ENCODE measurements around the gene OR2T10. TPM values are rescaled to one million over a fixed set of nuclear protein-coding genes. Genes with fewer than 3 reads are reported as not detected.

The OR2T10 gene
- total RNA-seq, 2 experiments from 2014 or later: not detected

Small RNA genes lying within 50 kb of the gene (small RNA-seq; reads per million reads assigned to genes)
- gene RF00019: not detected

Other genes starting within 250 kb of the OR2T10 start
- gene OR14C36, start 248.9 kb downstream of the OR2T10 start, total RNA-seq (2014; rRNA removed; shearing (Covaris generic)): not detected in 2 replicates
- not detected in 2 replicates for gene OR14C36, start 248.9 kb downstream of the OR2T10 start, total RNA-seq (2022)
- gene OR2T4, start 236.0 kb downstream of the OR2T10 start, total RNA-seq (2014; rRNA removed; shearing (Covaris generic)): not detected in 2 replicates
- not detected in 2 replicates for gene OR2T4, start 236.0 kb downstream of the OR2T10 start, total RNA-seq (2022)
- gene OR2T6, start 222.0 kb downstream of the OR2T10 start, total RNA-seq (2014; rRNA removed; shearing (Covaris generic)): not detected in 2 replicates
- not detected in 2 replicates for gene OR2T6, start 222.0 kb downstream of the OR2T10 start, total RNA-seq (2022)
- not detected in 2 replicates for gene OR2T1, start 194.7 kb downstream of the OR2T10 start, total RNA-seq (2014; rRNA removed; shearing (Covaris generic))
- not detected in 2 replicates for gene OR2T1, start 194.7 kb downstream of the OR2T10 start, total RNA-seq (2022)
- gene OR2T2, start 152.1 kb downstream of the OR2T10 start, total RNA-seq (2014; rRNA removed; shearing (Covaris generic)): not detected in 2 replicates
- not detected in 2 replicates for gene OR2T2, start 152.1 kb downstream of the OR2T10 start, total RNA-seq (2022)
- not detected in 2 replicates for gene OR2T3, start 124.3 kb downstream of the OR2T10 start, total RNA-seq (2014; rRNA removed; shearing (Covaris generic))
- not detected in 2 replicates for gene OR2T3, start 124.3 kb downstream of the OR2T10 start, total RNA-seq (2022)
- gene OR2T5, start 109.1 kb downstream of the OR2T10 start, total RNA-seq (2014; rRNA removed; shearing (Covaris generic)): not detected in 2 replicates
- gene OR2T5, start 109.1 kb downstream of the OR2T10 start, total RNA-seq (2022): not detected in 2 replicates
- gene OR2G6, start 89.6 kb downstream of the OR2T10 start, total RNA-seq (2014; rRNA removed; shearing (Covaris generic)): not detected in 2 replicates
- gene OR2G6, start 89.6 kb downstream of the OR2T10 start, total RNA-seq (2022): not detected in 2 replicates
- not detected in 2 replicates for gene OR2T29, start 34.9 kb downstream of the OR2T10 start, total RNA-seq (2014; rRNA removed; shearing (Covaris generic))
- gene OR2T29, start 34.9 kb downstream of the OR2T10 start, total RNA-seq (2022): not detected in 2 replicates
- gene OR2T34, start 22.9 kb downstream of the OR2T10 start, total RNA-seq (2014; rRNA removed; shearing (Covaris generic)): not detected in 2 replicates
- not detected in 2 replicates for gene OR2T34, start 22.9 kb downstream of the OR2T10 start, total RNA-seq (2022)
- not detected in 2 replicates for gene OR2T11, start 37.4 kb upstream of the OR2T10 start, total RNA-seq (2014; rRNA removed; shearing (Covaris generic))
- gene OR2T11, start 37.4 kb upstream of the OR2T10 start, total RNA-seq (2022): 0.13 TPM in 1 of 2 replicates, not detected in the other
- gene OR2T35, start 47.6 kb upstream of the OR2T10 start, total RNA-seq (2014; rRNA removed; shearing (Covaris generic)): not detected in 2 replicates
- gene OR2T35, start 47.6 kb upstream of the OR2T10 start, total RNA-seq (2022): not detected in 2 replicates
- not detected in 2 replicates for gene OR2T27, start 57.8 kb upstream of the OR2T10 start, total RNA-seq (2014; rRNA removed; shearing (Covaris generic))
- gene OR2T27, start 57.8 kb upstream of the OR2T10 start, total RNA-seq (2022): not detected in 2 replicates
- gene OR14I1, start 105.1 kb upstream of the OR2T10 start, total RNA-seq (2014; rRNA removed; shearing (Covaris generic)): not detected in 2 replicates
- gene OR14I1, start 105.1 kb upstream of the OR2T10 start, total RNA-seq (2022): not detected in 2 replicates
- gene LYPD8, start 158.1 kb upstream of the OR2T10 start, total RNA-seq (2014; rRNA removed; shearing (Covaris generic)): not detected in 2 replicates
- gene LYPD8, start 158.1 kb upstream of the OR2T10 start, total RNA-seq (2022): not detected in 2 replicates
- gene SH3BP5L, start 228.2 kb upstream of the OR2T10 start, total RNA-seq (2014; rRNA removed; shearing (Covaris generic)): 14.5 and 16.9 TPM in 2 replicates
- gene SH3BP5L, start 228.2 kb upstream of the OR2T10 start, total RNA-seq (2022): 21.8 and 24.5 TPM in 2 replicates
- gene ZNF672, start 240.5 kb upstream of the OR2T10 start, total RNA-seq (2014; rRNA removed; shearing (Covaris generic)): 45.7 and 56.1 TPM in 2 replicates
- 50.0 and 52.7 TPM in 2 replicates for gene ZNF672, start 240.5 kb upstream of the OR2T10 start, total RNA-seq (2022)